ENCODE results near the gene GJB1. TPM values are rescaled to one million over a fixed set of nuclear protein-coding genes. Genes with fewer than 3 reads are reported as not detected.
A peak's percentile ranks its signal among the peaks of the same experiment; 100 is the strongest.

GJB1 gene
- total RNA-seq, 1 donor from 2014 or later = not detected

GRCh38 chrX:71253253-71254091 lies 30.4 kb downstream of the GJB1 start:
- H3K36me3 ChIP-seq (ENCODE audit: insufficient read depth, low read length) = no peaks in the 10 kb centered on the region
- H3K9me3 Mint-ChIP-seq (ENCODE audit: unreplicated experiment) = no peaks in the 10 kb centered on the region
- peak overlapping the region; percentile 90 for H3K9ac ChIP-seq (ENCODE audit: low read length)
- H4K20me1 ChIP-seq (ENCODE audit: insufficient read depth, low read length) = no peaks in the 10 kb centered on the region
- peak overlapping the region; percentile 56 for H2AFZ ChIP-seq (ENCODE audit: low read depth, low read length)
- no peak for TF ChIP-seq EZH2 (IDR thresholded peaks at IDR 0.05; ENCODE audit: insufficient read depth, low read length)
- peak; percentile 26 for TF ChIP-seq CTCF (IDR thresholded peaks at IDR 0.05; ENCODE audit: insufficient read depth, low read depth, low read length)
- peak overlapping the region; percentile 56 for H3K27ac ChIP-seq (ENCODE audit: low read depth, low read length)
- peaks cover 11% of the 10 kb centered on the region for H3K79me2 ChIP-seq (ENCODE audit: insufficient read depth, low read length)
- peaks cover 10% of the 10 kb centered on the region for H3K4me1 ChIP-seq (ENCODE audit: insufficient read depth, low read length)
- no peaks in the 10 kb centered on the region for H3K27me3 ChIP-seq (ENCODE audit: insufficient read depth, low read length)
- H3K4me2 ChIP-seq (ENCODE audit: low read length) = peak overlapping the region; percentile 97
- peak; percentile 63 for FAIRE-seq
- peak overlapping the region; percentile 87 for H3K4me3 ChIP-seq (ENCODE audit: insufficient read depth, low read depth, low read length)
- no peaks in the 10 kb centered on the region for H3K9me3 ChIP-seq (ENCODE audit: insufficient read depth, low read depth, low read length)
- H3K27me3 Mint-ChIP-seq (ENCODE audit: low read depth, unreplicated experiment) = no peaks in the 10 kb centered on the region
- H3K36me3 Mint-ChIP-seq (ENCODE audit: low read depth, unreplicated experiment) = peaks cover 4% of the 10 kb centered on the region
- peaks cover 4% of the 10 kb centered on the region for H3K4me1 Mint-ChIP-seq (ENCODE audit: low read depth, unreplicated experiment)
- peak overlapping the region; percentile 92 for H3K4me3 Mint-ChIP-seq (ENCODE audit: unreplicated experiment)
- peak overlapping the region; percentile 87 for H3K27ac Mint-ChIP-seq (ENCODE audit: unreplicated experiment)
- DNase-seq (ENCODE audit: low read depth) = peak; percentile 18

DNA sequence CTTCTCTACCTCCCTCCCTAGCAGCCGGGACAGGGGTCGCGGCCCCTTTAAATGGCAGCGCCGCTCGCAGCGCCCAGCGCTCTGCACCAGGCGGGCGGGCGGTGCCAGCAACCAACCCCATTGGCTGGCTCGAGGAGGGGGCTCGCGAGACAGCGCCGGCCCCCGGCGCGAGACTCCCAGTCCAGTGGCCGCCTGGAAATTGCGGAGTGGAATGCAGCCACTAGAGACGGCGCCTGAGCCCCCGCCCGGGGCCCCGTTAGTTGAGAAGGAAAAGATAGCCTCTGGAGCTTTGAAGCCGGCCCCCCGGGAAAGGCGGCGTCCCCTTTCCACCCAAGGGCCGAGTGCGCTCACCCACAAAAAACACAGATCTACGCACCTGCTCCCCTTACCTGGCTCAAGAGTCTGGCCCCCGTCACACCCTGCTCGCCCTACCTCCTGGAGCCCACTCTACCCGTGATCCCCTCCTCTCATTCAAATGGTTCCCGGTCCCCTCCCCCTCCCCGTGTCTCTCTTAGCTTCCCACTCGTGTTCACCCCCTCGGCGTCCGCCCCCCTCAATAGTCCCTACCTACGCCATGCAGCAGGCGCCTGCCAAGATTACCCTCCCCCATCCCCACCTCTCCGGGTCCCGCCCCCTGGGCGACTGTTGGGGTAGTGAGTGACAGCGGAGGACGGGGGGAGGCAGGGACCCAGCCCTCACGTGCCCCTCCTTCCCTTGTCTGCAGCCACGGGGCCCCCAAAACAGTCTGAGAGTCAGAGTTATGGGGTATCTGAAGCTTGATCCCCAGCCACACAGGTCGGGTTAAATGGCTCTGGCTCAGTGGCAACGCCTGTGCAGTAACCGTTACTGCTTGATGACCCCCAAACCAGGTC lies 31.3 kb downstream of the GJB1 start, which contains the start of gene ZMYM3:
Gene ZMYM3 (minus strand): TSS at position 49 of the 872 bp plus-strand sequence. CDS start 885 bp downstream, outside the sequence.
- Histone ChIP-seq H4K20me1 (ENCODE audit: insufficient read depth, low read length) (no peaks in the 10 kb centered on the region), H3K36me3 (ENCODE audit: insufficient read depth, low read length) (no peaks in the 10 kb centered on the region), H3K4me3 (ENCODE audit: insufficient read depth, low read depth, low read length) (peak within 1 kb of the TSS; percentile 87), H3K4me2 (ENCODE audit: low read length) (peak within 1 kb of the TSS; percentile 97), H3K4me1 (ENCODE audit: insufficient read depth, low read length) (peaks cover 10% of the 10 kb centered on the region), H2AFZ (ENCODE audit: low read depth, low read length) (peak within 1 kb of the TSS; percentile 75), H3K79me2 (ENCODE audit: insufficient read depth, low read length) (peaks cover 11% of the 10 kb centered on the region), H3K27ac (ENCODE audit: low read depth, low read length) (peak within 1 kb of the TSS; percentile 58), H3K9ac (ENCODE audit: low read length) (peak within 1 kb of the TSS; percentile 90), H3K27me3 (ENCODE audit: insufficient read depth, low read length) (no peaks in the 10 kb centered on the region), H3K9me3 (ENCODE audit: insufficient read depth, low read depth, low read length) (no peaks in the 10 kb centered on the region)
- Mint-ChIP-seq H3K27me3 (ENCODE audit: low read depth, unreplicated experiment) (no peaks in the 10 kb centered on the region), H3K4me1 (ENCODE audit: low read depth, unreplicated experiment) (peaks cover 4% of the 10 kb centered on the region), H3K27ac (ENCODE audit: unreplicated experiment) (peak within 1 kb of the TSS; percentile 87), H3K9me3 (ENCODE audit: unreplicated experiment) (no peaks in the 10 kb centered on the region), H3K4me3 (ENCODE audit: unreplicated experiment) (peak within 1 kb of the TSS; percentile 92), H3K36me3 (ENCODE audit: low read depth, unreplicated experiment) (no peaks in the 10 kb centered on the region)
- FAIRE-seq = no peak
- TF ChIP-seq EZH2 (IDR thresholded peaks at IDR 0.05; ENCODE audit: insufficient read depth, low read length) (no peak), CTCF (IDR thresholded peaks at IDR 0.05; ENCODE audit: insufficient read depth, low read depth, low read length) (no peak)
- peak; percentile 70 for DNase-seq (ENCODE audit: low read depth)

All from astrocyte (in vitro differentiated cells and primary cell).